ENCODE data around the gene MRPL2. TPM values are rescaled to one million over a fixed set of nuclear protein-coding genes. Genes with fewer than 3 reads are reported as not detected.
"Not testable (repeated sequence)": the region's sequence is repeated elsewhere in the genome, so short reads cannot be mapped to it uniquely, and the experiment has no call there.

MRPL2 gene
- total RNA-seq, 1 donor from 2014 or later: 42.9 TPM

GRCh38 chr6:43052225-43052841 lies 6.9 kb downstream of the MRPL2 start:
- DNase-seq (ENCODE audit: low spot score): no peak
- Mint-ChIP-seq H3K4me1 (ENCODE audit: low read depth) (peaks cover 45% of the 10 kb centered on the region), H3K27me3 (ENCODE audit: low read depth) (no peaks in the 10 kb centered on the region), H3K27ac (ENCODE audit: unreplicated experiment) (peak overlapping the region; percentile 97), H3K4me3 (ENCODE audit: unreplicated experiment) (peak overlapping the region; percentile 98), H3K9me3 (ENCODE audit: low read depth) (no peaks in the 10 kb centered on the region), H3K36me3 (ENCODE audit: low read depth) (peaks cover 28% of the 10 kb centered on the region)
- TF ChIP-seq CTCF (IDR thresholded peaks at IDR 0.05): no peak

GRCh38 chr6:43050981-43051380 lies 8.3 kb downstream of the MRPL2 start:
- Mint-ChIP-seq H3K9me3 (ENCODE audit: low read depth) (no peaks in the 10 kb centered on the region), H3K4me1 (ENCODE audit: low read depth) (peaks cover 45% of the 10 kb centered on the region), H3K4me3 (ENCODE audit: unreplicated experiment) (peak overlapping the region; percentile 53), H3K27me3 (ENCODE audit: low read depth) (no peaks in the 10 kb centered on the region), H3K27ac (ENCODE audit: unreplicated experiment) (no peak overlapping the region), H3K36me3 (ENCODE audit: low read depth) (peaks cover 36% of the 10 kb centered on the region)
- no peak for DNase-seq (ENCODE audit: low spot score)
- no peak for TF ChIP-seq CTCF (IDR thresholded peaks at IDR 0.05)

- DNase-seq (ENCODE audit: low spot score): no peak
- peaks cover 34% of the 10 kb centered on the region for H3K4me1 Mint-ChIP-seq (ENCODE audit: low read depth)
- H3K36me3 Mint-ChIP-seq (ENCODE audit: low read depth): peaks cover 47% of the 10 kb centered on the region
- H3K9me3 Mint-ChIP-seq (ENCODE audit: low read depth): no peaks in the 10 kb centered on the region
- H3K27ac Mint-ChIP-seq (ENCODE audit: unreplicated experiment): no peak overlapping the region
- no peaks in the 10 kb centered on the region for H3K27me3 Mint-ChIP-seq (ENCODE audit: low read depth)
- no peak overlapping the region for H3K4me3 Mint-ChIP-seq (ENCODE audit: unreplicated experiment)
- TF ChIP-seq CTCF (IDR thresholded peaks at IDR 0.05): no peak
Observed at GRCh38 chr6:43047998-43048397, 11.2 kb downstream of the MRPL2 start.

GRCh38 chr6:43045371-43045930 lies 13.8 kb downstream of the MRPL2 start:
- peaks cover 9% of the 10 kb centered on the region for H3K4me1 Mint-ChIP-seq (ENCODE audit: low read depth)
- no peaks in the 10 kb centered on the region for H3K27me3 Mint-ChIP-seq (ENCODE audit: low read depth)
- H3K36me3 Mint-ChIP-seq (ENCODE audit: low read depth): peaks cover 54% of the 10 kb centered on the region
- no peak overlapping the region for H3K4me3 Mint-ChIP-seq (ENCODE audit: unreplicated experiment)
- H3K27ac Mint-ChIP-seq (ENCODE audit: unreplicated experiment): no peak overlapping the region
- H3K9me3 Mint-ChIP-seq (ENCODE audit: low read depth): no peaks in the 10 kb centered on the region
- TF ChIP-seq CTCF (IDR thresholded peaks at IDR 0.05): no peak
- DNase-seq (ENCODE audit: low spot score): no peak

- Mint-ChIP-seq H3K9me3 (ENCODE audit: low read depth) (no peaks in the 10 kb centered on the region), H3K27me3 (ENCODE audit: low read depth) (no peaks in the 10 kb centered on the region), H3K27ac (ENCODE audit: unreplicated experiment) (no peak overlapping the region), H3K36me3 (ENCODE audit: low read depth) (peaks cover 54% of the 10 kb centered on the region), H3K4me3 (ENCODE audit: unreplicated experiment) (no peak overlapping the region), H3K4me1 (ENCODE audit: low read depth) (no peaks in the 10 kb centered on the region)
- DNase-seq (ENCODE audit: low spot score): no peak
- TF ChIP-seq CTCF (IDR thresholded peaks at IDR 0.05): no peak
Observed at GRCh38 chr6:43043310-43043709, 15.9 kb downstream of the MRPL2 start.

GRCh38 chr6:43041475-43041874 lies 17.8 kb downstream of the MRPL2 start:
- H3K27me3 Mint-ChIP-seq (ENCODE audit: low read depth); H3K27ac Mint-ChIP-seq (ENCODE audit: unreplicated experiment); DNase-seq (ENCODE audit: low spot score); H3K4me3 Mint-ChIP-seq (ENCODE audit: unreplicated experiment); H3K4me1 Mint-ChIP-seq (ENCODE audit: low read depth); H3K9me3 Mint-ChIP-seq (ENCODE audit: low read depth): not testable (repeated sequence)
- peaks cover 60% of the 10 kb centered on the region for H3K36me3 Mint-ChIP-seq (ENCODE audit: low read depth)
